H1 (cell line): ENCODE measurements around the gene FKBP10. TPM values are rescaled to one million over a fixed set of nuclear protein-coding genes. Genes with fewer than 3 reads are reported as not detected.

Experiments
- CTCF ChIA-PET: fragments of 300-600 bp; sonication (Branson Sonifier 250); formaldehyde crosslinking; loops from one replicate; lab custom pipeline; 2021; ENCODE audit not compliant: partially characterized antibody; lab: Charles Lee
- POLR2A ChIA-PET: fragments of 300-600 bp; sonication (Branson Sonifier 250); formaldehyde crosslinking; loops from one replicate; lab custom pipeline; 2021; ENCODE audit warnings: inconsistent platforms; ENCODE audit not compliant: partially characterized antibody; lab: Charles Lee
- DNase-seq, 2 experiments: peaks; one replicate each; pipeline versions ENCODE4 v3.0.0 to v3.0.0-alpha.2; 2010 to 2022; ENCODE audit warnings: low spot score in 2 of 2, low read depth in 1 of 2, mixed read lengths in 1 of 2
- FAIRE-seq: peaks from 2 replicates; lab custom pipeline; 2011; peaks lifted over from hg19 to GRCh38; lab: Jason Lieb, UNC
- H2AFZ ChIP-seq: 2 replicates; pipeline ENCODE4 v1.8.1; 2012; ENCODE audit warnings: low read length, inconsistent platforms
- H2AK5ac ChIP-seq: 2 replicates; pipeline ENCODE4 v1.6.1; 2013; ENCODE audit warnings: low read depth, low read length
- H2BK120ac ChIP-seq: replicated peaks from 2 replicates; pipeline ENCODE3; 2013; ENCODE audit warnings: low read depth, low read length, inconsistent platforms
- H2BK12ac ChIP-seq: 2 replicates; pipeline ENCODE4 v1.6.1; 2013; ENCODE audit warnings: low read depth, low read length
- H2BK15ac ChIP-seq: 2 replicates; pipeline ENCODE4 v1.6.1; 2013; ENCODE audit warnings: low read length
- H2BK20ac ChIP-seq: 2 replicates; pipeline ENCODE4 v1.6.1; 2013; ENCODE audit warnings: low read length
- H2BK5ac ChIP-seq: 2 replicates; pipeline ENCODE4 v1.6.1; 2013; ENCODE audit warnings: low read depth, low read length
- H3K14ac ChIP-seq: 2 replicates; pipeline ENCODE4 v1.6.1; 2013; ENCODE audit warnings: inconsistent platforms; ENCODE audit not compliant: insufficient read length
- H3K18ac ChIP-seq: 2 replicates; pipeline ENCODE4 v1.6.1; 2013; ENCODE audit warnings: low read length; ENCODE audit errors: extremely low read depth
- H3K23ac ChIP-seq: 2 replicates; pipeline ENCODE4 v1.6.1; 2013; ENCODE audit warnings: inconsistent platforms; ENCODE audit not compliant: insufficient read length
- H3K23me2 ChIP-seq: 2 replicates; pipeline ENCODE4 v1.6.1; 2013; ENCODE audit warnings: low read depth, low read length
- H3K27ac ChIP-seq: 2 replicates; pipeline ENCODE4 v1.6.1; 2011; ENCODE audit warnings: low read depth, low read length, inconsistent platforms
- H3K27me3 ChIP-seq, 4 experiments: replicated peaks in 1 of 4; 1 replicate in 1 of 4; 2 replicates in 3 of 4; pipeline versions ENCODE4 v1.6.1 to v1.8.1; 2011 to 2013; ENCODE audit warnings: low read length in 3 of 4, mild to moderate bottlenecking in 3 of 4, inconsistent platforms in 2 of 4, mixed read lengths in 2 of 4, moderate library complexity in 1 of 4; ENCODE audit not compliant: control insufficient read depth in 3 of 4, insufficient read depth in 3 of 4; ENCODE audit errors: extremely low read depth in 1 of 4
- H3K36me3 ChIP-seq, 4 experiments: 2 replicates each; pipeline versions ENCODE4 v1.6.1 to v1.8.1; 2011 to 2013; ENCODE audit warnings: mild to moderate bottlenecking in 4 of 4, low read length in 3 of 4, moderate library complexity in 2 of 4, control low read depth in 1 of 4, inconsistent platforms in 1 of 4; ENCODE audit not compliant: insufficient read depth in 4 of 4, control insufficient read depth in 2 of 4
- H3K4ac ChIP-seq: replicated peaks from 2 replicates; pipeline ENCODE3; 2013; ENCODE audit warnings: low read length, low read depth, mixed read lengths, inconsistent platforms; ENCODE audit not compliant: insufficient read length
- H3K4me1 ChIP-seq, 4 experiments: replicated peaks in 1 of 4; 1 replicate in 1 of 4; 2 replicates in 3 of 4; pipeline versions ENCODE4 v1.6.1 to v1.8.1; 2011 to 2013; ENCODE audit warnings: low read length in 3 of 4, inconsistent platforms in 2 of 4, mixed read lengths in 1 of 4; ENCODE audit not compliant: insufficient read depth in 4 of 4, control insufficient read depth in 3 of 4
- H3K4me2 ChIP-seq, 2 experiments: 2 replicates each; pipeline versions ENCODE4 v1.6.1 to v1.8.1; 2011 to 2013; ENCODE audit warnings: low read depth in 2 of 2, low read length in 2 of 2, control low read depth in 1 of 2, inconsistent platforms in 1 of 2, mild to moderate bottlenecking in 1 of 2; ENCODE audit not compliant: insufficient read depth in 1 of 2
- H3K4me3 ChIP-seq, 4 experiments: fragments of 200-600, 300-600 bp in 1 of 4; sonication (generic), shearing (Covaris generic), sonication (Bioruptor Twin) in 1 of 4; 2 replicates each; pipeline versions ENCODE4 v1.5.1 to v1.8.1; 2011 to 2016; ENCODE audit warnings: low read length in 4 of 4, low read depth in 3 of 4, control low read depth in 2 of 4, inconsistent platforms in 2 of 4, mild to moderate bottlenecking in 2 of 4, mixed read lengths in 1 of 4, moderate library complexity in 1 of 4; ENCODE audit not compliant: insufficient read depth in 2 of 4; ENCODE audit errors: extremely low read depth in 1 of 4
- H3K56ac ChIP-seq: replicated peaks from 2 replicates; pipeline ENCODE3; 2013; ENCODE audit warnings: low read depth, mild to moderate bottlenecking, mixed read lengths, low read length, inconsistent platforms; ENCODE audit not compliant: insufficient read length
- H3K79me1 ChIP-seq: 2 replicates; pipeline ENCODE4 v1.6.1; 2013; ENCODE audit warnings: low read depth, low read length, control low read depth
- H3K79me2 ChIP-seq, 2 experiments: 2 replicates each; pipeline versions ENCODE4 v1.6.1 to v1.8.1; 2012 to 2013; ENCODE audit warnings: low read length in 2 of 2, mild to moderate bottlenecking in 2 of 2, inconsistent platforms in 1 of 2; ENCODE audit not compliant: insufficient read depth in 2 of 2, control insufficient read depth in 1 of 2
- H3K9ac ChIP-seq, 4 experiments: replicated peaks in 1 of 4; 1 replicate in 1 of 4; 2 replicates in 3 of 4; pipeline versions ENCODE4 v1.6.1 to v1.8.1; 2011 to 2013; ENCODE audit warnings: low read depth in 3 of 4, low read length in 3 of 4, control low read depth in 2 of 4, mild to moderate bottlenecking in 2 of 4, moderate library complexity in 2 of 4, inconsistent platforms in 1 of 4; ENCODE audit errors: extremely low read depth in 1 of 4
- H3K9me3 ChIP-seq, 2 experiments: 2 replicates each; pipeline versions ENCODE4 v1.6.1 to v1.8.1; 2012 to 2013; ENCODE audit warnings: mild to moderate bottlenecking in 2 of 2, moderate library complexity in 2 of 2, control low read depth in 1 of 2, inconsistent platforms in 1 of 2, low read depth in 1 of 2, low read length in 1 of 2, mixed read lengths in 1 of 2; ENCODE audit not compliant: insufficient read depth in 2 of 2
- H4K20me1 ChIP-seq, 2 experiments: replicated peaks in 1 of 2; 2 replicates each; pipeline versions ENCODE3 to v1.8.1; 2011 to 2013; ENCODE audit warnings: inconsistent platforms in 2 of 2, low read length in 2 of 2, mild to moderate bottlenecking in 1 of 2; ENCODE audit not compliant: insufficient read depth in 2 of 2, control insufficient read depth in 1 of 2
- H4K5ac ChIP-seq: 2 replicates; pipeline ENCODE4 v1.6.1; 2013; ENCODE audit warnings: low read length, low read depth, mixed read lengths, inconsistent platforms; ENCODE audit not compliant: insufficient read length
- H4K8ac ChIP-seq: 2 replicates; pipeline ENCODE4 v1.8.0; 2013; ENCODE audit warnings: mild to moderate bottlenecking, moderate library complexity, low read length, inconsistent platforms; ENCODE audit not compliant: insufficient read depth; ENCODE audit errors: extremely low read depth
- H4K91ac ChIP-seq: replicated peaks from 2 replicates; pipeline ENCODE3; 2013; ENCODE audit warnings: low read length, mixed read lengths, inconsistent platforms; ENCODE audit not compliant: insufficient read length
- ATF3 ChIP-seq: IDR thresholded peaks from 2 replicates; pipeline ENCODE4 v1.6.1; 2011; ENCODE audit warnings: low read depth, mild to moderate bottlenecking, low read length; ENCODE audit not compliant: insufficient read depth
- BACH1 ChIP-seq: IDR thresholded peaks from 2 replicates; pipeline ENCODE4 v1.6.1; 2012; ENCODE audit warnings: low read length, improper control_type of control experiment
- CTCF ChIP-seq, 3 experiments: IDR thresholded peaks; 1 replicate in 2 of 3; 2 replicates in 1 of 3; pipeline versions ENCODE4 v1.5.1 to v1.6.1; 2011; ENCODE audit warnings: low read length in 3 of 3, mild to moderate bottlenecking in 3 of 3, inconsistent platforms in 2 of 3, low read depth in 1 of 3, moderate library complexity in 1 of 3; ENCODE audit not compliant: insufficient read depth in 1 of 3; ENCODE audit errors: control extremely low read depth in 1 of 3
- E2F6 ChIP-seq: IDR thresholded peaks from 2 replicates; pipeline ENCODE4 v1.6.1; 2012; ENCODE audit warnings: inconsistent platforms
- JUND ChIP-seq: IDR thresholded peaks from 2 replicates; pipeline ENCODE4 v1.6.1; 2011; ENCODE audit warnings: mild to moderate bottlenecking, improper control_type of control experiment, low read length
- MAX ChIP-seq: IDR thresholded peaks from 2 replicates; pipeline ENCODE4 v1.6.1; 2012; ENCODE audit warnings: inconsistent platforms
- NANOG ChIP-seq: IDR thresholded peaks from 2 replicates; pipeline ENCODE4 v1.6.1; 2011; ENCODE audit warnings: low read length, low read depth, mild to moderate bottlenecking, inconsistent platforms; ENCODE audit not compliant: insufficient read depth, poor library complexity, severe bottlenecking
- NRF1 ChIP-seq: IDR thresholded peaks from 2 replicates; pipeline ENCODE4 v1.6.1; 2011; ENCODE audit warnings: mild to moderate bottlenecking, low read depth, low read length, improper control_type of control experiment
- SP2 ChIP-seq: IDR thresholded peaks from 2 replicates; pipeline ENCODE4 v1.6.1; 2012; ENCODE audit warnings: mild to moderate bottlenecking, low read length, inconsistent platforms
- ZNF274 ChIP-seq: IDR thresholded peaks from 2 replicates; pipeline ENCODE4 v1.7.0; 2012; ENCODE audit warnings: low read length, borderline replicate concordance; ENCODE audit errors: extremely low read depth
- WGBS, 2 experiments: shearing (Covaris generic) in 1 of 2; methylation state at CpG; one replicate each; pipeline versions ENCODE4 v1.1.6 to v1.1.7; 2013 to 2015; ENCODE audit warnings: low lambda C conversion rate in 2 of 2, mixed read lengths in 2 of 2, inconsistent platforms in 1 of 2, low coverage in 1 of 2, missing lambda C conversion rate in 1 of 2; ENCODE audit not compliant: insufficient replicate concordance in 2 of 2, insufficient coverage in 1 of 2, insufficient read length in 1 of 2; ENCODE audit errors: extremely low coverage in 1 of 2, missing lambda C conversion rate in 1 of 2; 5-methylcytosine and 5-hydroxymethylcytosine counted together
- polyA plus RNA-seq, 7 experiments: library from polyadenylated mRNA; depleted of rRNA in 3 of 7; stranded (reverse) in 5 of 7; unstranded in 2 of 7; fragments of >200 nt in 5 of 7; fragments of 200-250 nt in 2 of 7; gene quantifications; 1 replicate in 5 of 7; 2 replicates in 1 of 7; 4 replicates in 1 of 7; pipeline versions ENCODE4 v1.2.1 to v1.2.3, GENCODE V29; 2011 to 2013; ENCODE audit warnings: missing spikeins in 2 of 7, mixed read lengths in 2 of 7
- total RNA-seq: library from RNA; stranded (reverse); fragmentation: NEBNext Ultra II Directional; extraction: Animal tissue kit (Norgen Biotek cat#: 25700); gene quantifications from 2 replicates; pipeline ENCODE4 v1.2.1, GENCODE V29; 2021

The FKBP10 gene
- total and polyA plus RNA-seq, 2 of the 8 experiments (the other 6 are each of a cell fraction or from before 2014, with no cell fraction given): 173 to 283 TPM

DNA sequence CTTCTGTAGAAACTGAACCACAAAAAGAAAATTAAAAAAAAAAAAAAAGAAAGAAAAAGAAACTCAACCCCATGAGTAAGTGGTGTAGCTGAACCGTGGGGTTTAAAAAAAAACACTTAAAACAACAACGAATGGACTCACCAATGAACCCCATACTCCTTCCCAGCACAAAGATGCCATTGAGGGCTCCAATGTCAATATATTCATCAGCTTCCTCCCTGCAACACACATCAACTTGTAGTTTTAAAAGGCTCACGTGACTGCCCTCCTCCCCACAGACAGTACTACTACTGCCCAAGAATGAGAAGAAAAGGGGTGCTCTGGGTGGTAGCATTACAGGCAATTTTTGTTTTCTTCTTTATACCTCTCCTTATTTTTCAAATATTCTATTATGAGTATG is 55.8 kb downstream of the FKBP10 start:
- WGBS, 2 experiments: 92% methylated on average over 3 of the region's 3 CpGs; no CpG with 5 or more reads in 1 of the 2 experiments
- TF ChIP-seq BACH1 (no peak), MAX (no peak), ATF3 (no peak), CTCF (IDR thresholded peaks at IDR 0.05; ENCODE audit: control extremely low read depth in 1 of 3, insufficient read depth in 1 of 3, low read depth in 1 of 3, low read length in 3 of 3) (no peak), ZNF274 (no peak), E2F6 (no peak), SP2 (no peak), NANOG (no peak), NRF1 (no peak), JUND (no peak)

More for the DNA sequence above, 55.8 kb downstream of the FKBP10 start:
- Histone ChIP-seq H3K14ac (no peak overlapping the region), H3K36me3 (peaks cover 29 to 67% (median 60%) of the 10 kb centered on the region in 4 experiments), H2AK5ac (no peak overlapping the region), H3K79me1 (peaks cover under 1% of the 10 kb centered on the region), H3K56ac (no peak overlapping the region), H3K27me3 (no peaks in the 10 kb centered on the region), H3K23ac (no peak overlapping the region), H2BK15ac (no peak overlapping the region), H3K27ac (no peak overlapping the region), H2BK20ac (no peak overlapping the region), H4K20me1 (peaks cover 0 to 13% of the 10 kb centered on the region in 2 experiments), H2AFZ (no peak overlapping the region), H3K9me3 (no peaks in the 10 kb centered on the region), H3K79me2 (peaks cover 2 to 13% of the 10 kb centered on the region in 2 experiments), H3K18ac (no peak overlapping the region), H4K5ac (no peak overlapping the region), H3K4me3 (no peak overlapping the region), H3K4me1 (peaks cover 0 to 4% (median 0%) of the 10 kb centered on the region in 4 experiments; a peak in 1 of 7 replicates), H3K4me2 (no peak overlapping the region), H4K91ac (no peak overlapping the region), H3K9ac (no peak overlapping the region), H2BK120ac (no peak overlapping the region), H3K23me2 (peaks cover 7% of the 10 kb centered on the region), H2BK12ac (no peak overlapping the region), H2BK5ac (no peak overlapping the region), H3K4ac (no peak overlapping the region), H4K8ac (no peak overlapping the region)
- FAIRE-seq (no peak), DNase-seq (no peak)
- ChIA-PET CTCF (interaction anchor here (1.8 to 2.0 kb wide), 2 partner anchors 29 to 67 kb away, joined by 3 to 5 read pairs; no protein-coding TSS in a partner anchor), POLR2A (interaction anchor here (1.1 to 2.1 kb wide), 5 partner anchors 11 to 99 kb away, joined by 3 to 6 read pairs (median 5); no protein-coding TSS in a partner anchor)
